Superior temporal gyrus (tissue), 1 donor: ENCODE data around the gene GLRA3.
A peak's percentile ranks its signal among the peaks of the same experiment; 100 is the strongest.
"Not testable (repeated sequence)": the region's sequence is repeated elsewhere in the genome, so short reads cannot be mapped to it uniquely, and the experiment has no call there.

Source experiments
- DNase-seq: peaks from one replicate; pipeline ENCODE4 v3.0.0-alpha.2; 2016; ENCODE audit errors: extremely low spot score

Gene GLRA3

GRCh38 chr4:174828845-174829701 is at the start of gene GLRA3:
GLRA3 (minus strand) TSS chr4:174829247; CDS start chr4:174828811, 436 bp downstream.
- DNase-seq, result peak; percentile 67

- DNase-seq, result no peak
Observed at GRCh38 chr4:174874898-174875297, 45.9 kb upstream of the GLRA3 start.

- DNase-seq, result peak; percentile 17
Observed at GRCh38 chr4:174873931-174874330, 44.9 kb upstream of the GLRA3 start.

GRCh38 chr4:174873146-174873545 is 44.1 kb upstream of the GLRA3 start:
- DNase-seq, result not testable (repeated sequence)

GRCh38 chr4:174871407-174871806 is 42.4 kb upstream of the GLRA3 start:
- DNase-seq, result no peak

- no peak for DNase-seq
Observed at GRCh38 chr4:174870311-174870710, 41.3 kb upstream of the GLRA3 start.

- no peak for DNase-seq
Observed at GRCh38 chr4:174869339-174869738, 40.3 kb upstream of the GLRA3 start.

- DNase-seq, result no peak
Observed at GRCh38 chr4:174867903-174868302, 38.9 kb upstream of the GLRA3 start.

GRCh38 chr4:174865418-174865985 is 36.5 kb upstream of the GLRA3 start:
- DNase-seq, result no peak

- DNase-seq, result no peak
Observed at GRCh38 chr4:174864031-174864430, 35.0 kb upstream of the GLRA3 start.

- no peak for DNase-seq
Observed at GRCh38 chr4:174860588-174860987, 31.5 kb upstream of the GLRA3 start.

- DNase-seq, result no peak
Observed at GRCh38 chr4:174859904-174860303, 30.9 kb upstream of the GLRA3 start.

GRCh38 chr4:174856926-174857800 is 28.1 kb upstream of the GLRA3 start:
- DNase-seq, result no peak

GRCh38 chr4:174855050-174855449 is 26.0 kb upstream of the GLRA3 start:
- no peak for DNase-seq

- DNase-seq, result no peak
Observed at GRCh38 chr4:174853629-174854028, 24.6 kb upstream of the GLRA3 start.

GRCh38 chr4:174848596-174848995 is 19.5 kb upstream of the GLRA3 start:
- DNase-seq, result no peak

- no peak for DNase-seq
Observed at GRCh38 chr4:174847801-174848427, 18.9 kb upstream of the GLRA3 start.

- no peak for DNase-seq
Observed at GRCh38 chr4:174835536-174835935, 6.5 kb upstream of the GLRA3 start.

- DNase-seq, result no peak
Observed at GRCh38 chr4:174834477-174834876, 5.4 kb upstream of the GLRA3 start.

- DNase-seq, result no peak
Observed at GRCh38 chr4:174826660-174827059, 2.4 kb downstream of the GLRA3 start.

GRCh38 chr4:174815282-174815681 is 13.8 kb downstream of the GLRA3 start:
- no peak for DNase-seq

GRCh38 chr4:174813292-174813691 is 15.8 kb downstream of the GLRA3 start:
- DNase-seq, result peak; percentile 42
